BLaER1 (cell line): ENCODE measurements around the gene TFCP2L1.
"Not testable (repeated sequence)": the region's sequence is repeated elsewhere in the genome, so short reads cannot be mapped to it uniquely, and the experiment has no call there.

Experiments
- H3K27ac ChIP-seq: shearing (Covaris generic); formaldehyde crosslinking; 2 replicates; pipeline ENCODE4 v1.8.1; 2022
- H3K27me3 ChIP-seq: shearing (Covaris generic); formaldehyde crosslinking; 2 replicates; pipeline ENCODE4 v1.8.1; 2022
- H3K36me3 ChIP-seq: shearing (Covaris generic); formaldehyde crosslinking; 2 replicates; pipeline ENCODE4 v1.8.1; 2022
- H3K4me1 ChIP-seq: shearing (Covaris generic); formaldehyde crosslinking; 2 replicates; pipeline ENCODE4 v1.8.1; 2022
- H3K4me2 ChIP-seq: shearing (Covaris generic); formaldehyde crosslinking; 2 replicates; pipeline ENCODE4 v1.8.1; 2022
- H3K4me3 ChIP-seq: shearing (Covaris generic); formaldehyde crosslinking; 2 replicates; pipeline ENCODE4 v1.8.1; 2022
- H3K9ac ChIP-seq: shearing (Covaris generic); formaldehyde crosslinking; 2 replicates; pipeline ENCODE4 v1.8.1; 2022
- H3K9me3 ChIP-seq: shearing (Covaris generic); formaldehyde crosslinking; 2 replicates; pipeline ENCODE4 v1.8.1; 2022
- H4K20me1 ChIP-seq: shearing (Covaris generic); formaldehyde crosslinking; 2 replicates; pipeline ENCODE4 v1.8.1; 2022
- Cebpa-rat ChIP-seq: shearing (Covaris generic); IDR thresholded peaks from 2 replicates; pipeline ENCODE4 v1.8.1; 2022

Gene TFCP2L1, protein sequence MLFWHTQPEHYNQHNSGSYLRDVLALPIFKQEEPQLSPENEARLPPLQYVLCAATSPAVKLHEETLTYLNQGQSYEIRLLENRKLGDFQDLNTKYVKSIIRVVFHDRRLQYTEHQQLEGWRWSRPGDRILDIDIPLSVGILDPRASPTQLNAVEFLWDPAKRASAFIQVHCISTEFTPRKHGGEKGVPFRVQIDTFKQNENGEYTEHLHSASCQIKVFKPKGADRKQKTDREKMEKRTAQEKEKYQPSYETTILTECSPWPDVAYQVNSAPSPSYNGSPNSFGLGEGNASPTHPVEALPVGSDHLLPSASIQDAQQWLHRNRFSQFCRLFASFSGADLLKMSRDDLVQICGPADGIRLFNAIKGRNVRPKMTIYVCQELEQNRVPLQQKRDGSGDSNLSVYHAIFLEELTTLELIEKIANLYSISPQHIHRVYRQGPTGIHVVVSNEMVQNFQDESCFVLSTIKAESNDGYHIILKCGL

DNA sequence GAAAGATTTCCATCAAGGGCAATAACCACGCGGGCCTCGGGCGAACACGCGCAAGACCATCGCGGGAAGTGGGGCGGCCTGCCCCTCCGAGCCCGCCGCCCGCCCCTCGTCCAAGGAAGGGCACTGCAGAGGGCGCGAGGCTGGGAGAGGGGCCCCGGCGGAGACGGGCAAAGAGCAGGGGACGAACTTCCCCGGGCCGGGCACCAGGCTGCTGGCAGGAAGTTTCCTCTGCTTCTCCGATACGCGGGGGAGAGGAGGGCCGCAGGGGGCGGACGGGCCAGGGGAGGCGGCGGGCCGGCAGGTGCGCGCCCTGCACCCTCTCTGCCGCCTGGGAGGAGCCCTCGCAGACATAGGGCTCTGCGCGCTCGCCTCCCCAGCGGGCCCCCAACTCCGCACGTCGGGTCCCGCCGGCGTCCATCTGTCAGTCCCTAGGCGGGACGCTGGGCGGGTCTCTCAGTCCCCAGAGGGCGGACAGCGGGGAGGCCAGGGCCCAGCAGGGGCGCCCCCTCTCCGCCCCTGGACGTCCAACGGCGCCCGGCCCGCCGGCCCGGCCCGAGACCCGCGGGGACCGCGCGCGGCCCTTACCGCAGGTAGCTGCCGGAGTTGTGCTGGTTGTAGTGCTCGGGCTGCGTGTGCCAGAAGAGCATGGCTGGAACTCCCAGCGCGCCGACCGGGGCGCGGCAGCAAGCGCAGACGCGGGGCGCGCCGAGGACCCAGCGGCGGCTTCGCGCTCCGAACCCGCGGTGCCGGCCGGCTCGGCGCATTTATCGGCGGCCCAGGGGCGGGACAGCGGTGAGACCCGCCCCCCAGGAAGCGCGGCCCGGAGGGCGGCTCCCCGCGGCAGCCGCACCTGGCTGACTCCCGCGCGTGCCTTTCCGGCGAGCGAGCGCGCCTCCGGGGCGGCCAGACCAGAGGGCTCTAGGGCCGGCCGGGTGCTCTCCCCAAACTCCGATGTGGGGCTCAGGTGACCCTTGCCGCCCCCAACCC lies at the start of gene TFCP2L1:
TFCP2L1 (minus strand) TSS at position 740 of the 987 bp plus-strand sequence; CDS start at position 647, 93 bp downstream.
- Histone ChIP-seq H3K27me3 (peaks cover 32% of the 10 kb centered on the region), H3K4me3 (peak within 1 kb of the TSS; percentile 60), H3K4me1 (peaks cover 25% of the 10 kb centered on the region), H3K36me3 (no peaks in the 10 kb centered on the region), H3K4me2 (peak within 1 kb of the TSS; percentile 76), H3K27ac (no peak within 1 kb of the TSS), H3K9ac (no peak within 1 kb of the TSS), H3K9me3 (0 out of 2 replicates have a peak, but pooled peaks cover 4% of the 10 kb centered on the region), H4K20me1 (no peaks in the 10 kb centered on the region)
- no peak for TF ChIP-seq Cebpa-rat

DNA sequence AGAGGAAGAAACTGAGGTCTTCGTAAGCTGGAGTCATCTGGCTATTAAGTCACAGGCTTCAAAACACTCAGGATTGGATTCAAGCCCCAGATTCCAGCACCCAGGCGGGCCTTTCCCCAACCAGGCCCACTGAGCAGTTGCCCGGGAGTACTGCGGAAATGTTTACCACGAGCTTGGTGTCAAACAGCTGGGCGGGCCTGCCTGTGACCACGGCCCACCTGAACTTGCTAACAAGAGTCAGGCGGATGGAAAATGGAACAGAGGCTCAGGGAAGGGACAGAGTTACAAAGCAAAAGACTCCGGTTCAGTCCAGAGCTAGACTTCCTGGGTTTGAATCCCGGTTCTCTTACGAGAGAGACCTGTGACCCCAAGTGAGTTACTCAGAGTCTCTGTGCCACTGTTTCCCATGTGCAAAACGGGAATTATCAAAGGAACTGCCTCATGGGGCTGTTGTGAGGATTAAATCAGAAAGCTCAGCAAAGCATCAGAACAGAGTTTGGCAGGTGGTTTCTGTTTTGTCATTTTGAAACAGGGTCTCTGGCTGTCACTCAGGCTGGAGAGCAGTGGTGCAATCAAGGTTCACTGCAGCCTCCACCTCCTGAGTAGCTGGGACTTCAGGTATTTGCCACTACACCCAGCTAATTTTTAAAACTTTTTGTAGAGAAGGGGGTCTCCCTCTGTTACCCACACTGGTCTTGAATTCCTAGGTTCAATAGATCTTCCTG lies 49.0 kb upstream of the TFCP2L1 start:
- Histone ChIP-seq H3K36me3 (peaks cover 20% of the 10 kb centered on the region), H3K4me3 (no peak overlapping the region), H3K4me2 (0 out of 2 replicates have a peak overlapping the region, but pooled peaks have one; percentile 14), H3K9ac (no peak overlapping the region), H3K4me1 (peaks cover 20% of the 10 kb centered on the region), H4K20me1 (0 out of 2 replicates have a peak, but pooled peaks cover 7% of the 10 kb centered on the region), H3K27ac (no peak overlapping the region), H3K27me3 (no peaks in the 10 kb centered on the region), H3K9me3 (no peaks in the 10 kb centered on the region)
- no peak for TF ChIP-seq Cebpa-rat

DNA sequence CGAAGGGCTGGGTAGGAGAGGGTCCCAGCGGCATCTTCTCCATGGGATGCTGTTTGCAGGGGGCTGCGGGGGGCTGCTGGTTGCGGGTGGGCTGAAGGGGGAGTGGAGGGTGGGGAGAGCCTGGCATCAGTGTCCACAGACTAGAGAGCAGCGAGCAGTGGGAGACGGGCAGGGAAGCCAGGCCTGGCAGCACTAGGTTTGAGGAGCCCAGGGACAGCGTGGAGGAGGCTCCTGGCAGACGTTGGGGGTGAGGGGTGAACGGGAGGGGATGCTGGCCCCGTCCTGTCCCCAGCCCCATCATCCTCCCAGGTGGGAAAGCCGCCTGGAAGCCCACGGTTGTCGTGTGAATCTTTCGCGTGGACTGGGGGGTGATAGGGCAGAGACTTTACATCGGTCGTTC lies 48.2 kb upstream of the TFCP2L1 start:
- 0 out of 2 replicates have a peak, but pooled peaks cover 2% of the 10 kb centered on the region for H4K20me1 ChIP-seq
- peaks cover 13% of the 10 kb centered on the region for H3K36me3 ChIP-seq
- no peak overlapping the region for H3K4me2 ChIP-seq
- H3K9me3 ChIP-seq: no peaks in the 10 kb centered on the region
- H3K27ac ChIP-seq: no peak overlapping the region
- peaks cover 20% of the 10 kb centered on the region for H3K4me1 ChIP-seq
- H3K4me3 ChIP-seq: no peak overlapping the region
- H3K9ac ChIP-seq: no peak overlapping the region
- H3K27me3 ChIP-seq: no peaks in the 10 kb centered on the region
- TF ChIP-seq Cebpa-rat: no peak

DNA sequence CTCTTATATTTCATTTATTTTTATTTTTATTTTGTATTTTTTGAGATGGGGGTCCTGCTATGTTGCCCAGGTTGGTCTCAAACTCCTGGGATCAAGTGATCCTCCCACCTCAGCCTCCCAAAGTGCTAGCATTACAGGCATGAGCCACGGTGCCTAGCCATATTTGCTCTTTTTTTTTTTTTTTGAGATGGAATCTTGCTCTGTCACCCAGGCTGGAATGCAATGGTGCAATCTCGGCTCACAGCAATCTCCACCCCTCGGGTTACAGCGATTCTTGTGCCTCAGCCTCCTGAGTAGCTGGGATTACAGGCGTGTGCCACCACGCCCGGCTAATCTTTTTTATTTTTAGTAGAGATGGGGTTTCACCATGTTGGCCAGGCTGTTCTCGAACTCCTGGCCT lies 46.3 kb upstream of the TFCP2L1 start:
- H4K20me1 ChIP-seq, H3K9me3 ChIP-seq, H3K36me3 ChIP-seq, H3K4me2 ChIP-seq, H3K27ac ChIP-seq, H3K4me3 ChIP-seq, H3K27me3 ChIP-seq, H3K9ac ChIP-seq: not testable (repeated sequence)
- peaks cover 19% of the 10 kb centered on the region for H3K4me1 ChIP-seq

DNA sequence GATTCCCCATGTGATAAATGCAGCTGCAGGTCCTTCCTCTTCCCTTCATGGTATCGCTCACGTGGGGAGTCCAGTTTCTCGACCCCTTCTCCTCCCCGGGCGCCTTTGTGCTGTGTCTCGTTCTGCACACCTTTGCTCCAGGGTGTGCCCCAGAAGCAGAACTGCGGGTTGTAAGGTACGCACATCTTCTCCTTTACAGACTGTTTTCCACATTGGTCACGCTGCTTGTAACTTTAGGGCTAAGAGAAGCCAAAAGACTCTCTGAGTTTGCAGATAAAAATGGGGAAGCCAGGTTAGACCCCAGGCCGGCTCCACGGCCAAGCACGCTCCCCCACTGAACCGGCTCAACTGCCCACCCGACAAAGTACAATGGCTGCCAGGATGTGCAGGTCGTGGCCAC lies 45.9 kb upstream of the TFCP2L1 start:
- Histone ChIP-seq H4K20me1 (no peaks in the 10 kb centered on the region), H3K27ac (no peak overlapping the region), H3K9ac (no peak overlapping the region), H3K4me1 (peaks cover 15% of the 10 kb centered on the region), H3K9me3 (no peaks in the 10 kb centered on the region), H3K4me2 (no peak overlapping the region), H3K4me3 (no peak overlapping the region), H3K27me3 (no peaks in the 10 kb centered on the region), H3K36me3 (no peaks in the 10 kb centered on the region)
- TF ChIP-seq Cebpa-rat: no peak

DNA sequence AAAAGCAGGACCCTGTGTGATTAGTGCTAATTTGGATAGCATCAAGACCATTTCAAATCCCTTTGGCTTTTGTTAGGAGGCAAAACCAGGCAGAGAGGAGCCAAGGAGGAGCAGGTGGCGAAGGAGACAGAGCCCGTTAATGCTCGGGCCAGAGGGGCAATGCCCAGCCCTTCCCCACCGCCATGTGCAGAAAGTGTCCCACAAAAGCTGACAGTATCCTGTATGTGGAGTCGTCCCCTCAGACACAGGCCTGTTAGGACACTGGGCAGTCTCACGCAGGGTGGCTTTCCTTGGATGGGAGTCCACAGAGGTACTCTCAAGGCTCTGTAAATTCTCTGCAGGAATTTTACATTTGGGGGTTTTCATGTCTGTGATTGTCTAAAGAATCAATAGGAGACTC lies 44.8 kb upstream of the TFCP2L1 start:
- Histone ChIP-seq H4K20me1 (no peaks in the 10 kb centered on the region), H3K9me3 (no peaks in the 10 kb centered on the region), H3K36me3 (no peaks in the 10 kb centered on the region), H3K4me2 (no peak overlapping the region), H3K4me1 (peaks cover 11% of the 10 kb centered on the region; the same call in 1 of the 2 replicates), H3K9ac (no peak overlapping the region), H3K27me3 (no peaks in the 10 kb centered on the region), H3K4me3 (no peak overlapping the region), H3K27ac (no peak overlapping the region)
- TF ChIP-seq Cebpa-rat: no peak

DNA sequence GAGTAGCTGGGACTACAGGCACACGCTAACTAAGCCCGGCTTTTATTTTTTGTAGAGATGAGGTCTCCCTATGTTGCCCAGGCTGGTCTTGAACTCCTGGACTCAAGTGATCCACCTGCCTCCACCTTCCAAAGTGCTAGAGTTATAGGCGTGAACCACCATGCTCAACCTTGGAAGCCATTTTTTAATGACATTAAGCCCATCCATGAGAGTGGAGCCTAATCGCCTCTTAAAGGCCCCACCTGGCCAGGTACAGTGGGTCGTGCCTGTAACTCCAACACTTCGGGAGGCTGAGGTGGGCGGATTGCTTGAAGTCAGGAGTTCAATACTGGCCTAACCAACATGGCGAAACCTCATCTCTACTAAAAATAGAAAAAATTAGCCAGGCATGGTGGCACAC lies 41.6 kb upstream of the TFCP2L1 start:
- TF ChIP-seq Cebpa-rat: no peak
- no peaks in the 10 kb centered on the region for H3K36me3 ChIP-seq
- no peaks in the 10 kb centered on the region for H3K9me3 ChIP-seq
- no peaks in the 10 kb centered on the region for H3K27me3 ChIP-seq
- H3K9ac ChIP-seq: no peak overlapping the region
- H3K4me1 ChIP-seq: no peaks in the 10 kb centered on the region
- H3K4me2 ChIP-seq: no peak overlapping the region
- H3K4me3 ChIP-seq: no peak overlapping the region
- H3K27ac ChIP-seq: no peak overlapping the region
- no peaks in the 10 kb centered on the region for H4K20me1 ChIP-seq

DNA sequence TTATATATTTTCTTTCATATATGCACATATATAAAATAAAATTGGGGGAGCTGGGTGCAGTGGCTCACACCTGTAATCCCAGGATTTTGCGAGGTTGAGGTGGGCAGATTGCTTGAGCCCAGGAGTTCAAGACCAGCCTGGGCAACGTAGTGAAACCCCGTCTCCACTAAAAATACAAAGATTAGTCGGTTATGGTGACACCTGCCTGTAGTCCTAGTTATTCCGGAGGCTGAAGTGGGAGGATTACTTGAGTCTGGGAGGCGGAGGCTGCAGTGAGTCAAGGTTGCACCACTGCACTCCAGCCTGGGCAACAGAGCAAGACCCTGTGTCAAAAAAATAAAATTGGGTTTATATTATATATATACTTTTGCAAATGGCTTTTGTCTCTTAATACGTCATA lies 39.6 kb upstream of the TFCP2L1 start:
- H4K20me1 ChIP-seq: no peaks in the 10 kb centered on the region
- H3K9ac ChIP-seq: no peak overlapping the region
- H3K4me1 ChIP-seq: no peaks in the 10 kb centered on the region
- H3K27ac ChIP-seq: no peak overlapping the region
- TF ChIP-seq Cebpa-rat: no peak
- H3K36me3 ChIP-seq: no peaks in the 10 kb centered on the region
- no peaks in the 10 kb centered on the region for H3K9me3 ChIP-seq
- H3K4me3 ChIP-seq: no peak overlapping the region
- H3K27me3 ChIP-seq: no peaks in the 10 kb centered on the region
- no peak overlapping the region for H3K4me2 ChIP-seq

DNA sequence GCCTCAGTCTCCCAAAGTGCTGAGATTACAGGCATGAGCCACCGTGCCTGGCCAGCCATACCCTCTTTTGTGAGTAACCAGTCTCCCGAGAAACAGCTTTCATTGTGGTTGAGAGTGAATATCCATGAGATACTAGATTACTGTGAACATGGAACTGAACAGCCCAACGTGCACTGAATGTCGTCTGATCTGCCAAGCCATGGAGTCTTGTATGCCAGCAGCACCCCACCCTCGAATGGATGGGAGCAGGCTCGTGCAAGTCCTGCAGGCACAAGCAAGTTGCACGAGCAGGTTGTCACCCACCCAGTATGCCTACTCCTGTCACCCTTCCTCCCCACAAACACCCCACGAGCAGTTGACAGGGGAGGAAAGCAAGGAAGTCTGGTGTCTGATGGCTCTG lies 36.5 kb upstream of the TFCP2L1 start:
- Histone ChIP-seq H3K27ac (no peak overlapping the region), H3K9me3 (no peaks in the 10 kb centered on the region), H3K4me3 (no peak overlapping the region), H3K36me3 (no peaks in the 10 kb centered on the region), H3K4me1 (no peaks in the 10 kb centered on the region), H3K4me2 (no peak overlapping the region), H3K9ac (no peak overlapping the region), H4K20me1 (no peaks in the 10 kb centered on the region), H3K27me3 (no peaks in the 10 kb centered on the region)
- TF ChIP-seq Cebpa-rat: no peak
